A673 (cell line): ENCODE results near the gene LRRIQ4.

ENCODE experiments used
- CTCF ChIP-seq: fragments of 300-800, 200-600 bp; sonication (generic); conservative IDR thresholded peaks from 2 replicates; pipeline ENCODE4 v1.5.1; 2017; ENCODE audit warnings: low read depth, mild to moderate bottlenecking, antibody characterized with exemption, low read length, moderate library complexity, mixed read lengths
- EZH2 ChIP-seq: fragments of 200-600 bp; sonication (generic); IDR thresholded peaks from 2 replicates; pipeline ENCODE4 v1.6.1; 2017; ENCODE audit warnings: borderline replicate concordance, low read depth, mild to moderate bottlenecking, mixed read lengths, antibody characterized with exemption, low read length; ENCODE audit not compliant: poor library complexity, severe bottlenecking

DNA sequence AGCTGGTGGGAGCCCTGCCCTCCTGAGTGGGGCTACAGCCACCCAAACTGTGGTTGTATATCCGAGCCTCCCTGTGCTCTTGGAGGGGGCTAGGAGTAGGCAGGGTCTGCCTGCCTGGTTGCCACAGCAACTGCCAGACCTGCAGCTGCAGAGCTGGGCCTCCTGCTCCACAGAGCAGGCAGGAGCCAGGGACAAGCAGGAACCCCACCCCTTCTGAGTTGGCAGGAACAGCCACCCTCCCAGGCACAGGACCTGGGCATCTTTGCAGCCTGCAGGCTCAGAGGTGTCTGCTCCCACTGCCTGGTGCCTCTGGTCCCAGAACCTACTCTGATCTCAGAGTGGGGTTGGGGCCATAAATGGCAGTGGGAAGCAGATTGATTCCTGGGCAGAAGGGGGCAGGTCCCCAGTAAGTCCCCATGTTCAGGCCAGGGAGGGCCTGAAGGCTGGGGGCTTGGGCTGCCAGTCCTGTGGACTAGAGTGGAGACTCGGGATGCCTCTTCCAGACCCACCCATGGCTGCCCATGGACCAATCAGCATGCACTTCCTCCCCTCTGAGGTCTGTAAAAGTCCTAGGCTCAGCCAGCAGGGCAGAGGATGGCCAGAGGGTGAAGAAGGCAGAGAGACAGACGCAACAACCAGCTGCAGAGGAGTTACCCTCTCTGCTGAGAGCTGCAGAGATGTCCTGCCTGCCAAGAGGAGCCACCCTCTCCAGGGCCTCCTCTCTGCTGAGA lies 67.3 kb downstream of the LRRIQ4 start:
- no peak for TF ChIP-seq CTCF
- no peak for TF ChIP-seq EZH2
